Adrenal gland (tissue), 12 donors: ENCODE measurements around the gene EFNA5. TPM values are rescaled to one million over a fixed set of nuclear protein-coding genes. Genes with fewer than 3 reads are reported as not detected.
A peak's percentile ranks its signal among the peaks of the same experiment; 100 is the strongest.

Source experiments
- DNase-seq, 7 donors: peaks; one replicate each; pipeline ENCODE4 v3.0.0-alpha.2; 2019 to 2020
- H3K27ac ChIP-seq, 5 donors: fragments of 200-600 bp; sonication (generic) in 4 of 5; 1 replicate in 3 of 5; 2 replicates in 2 of 5; pipeline versions ENCODE4 v1.5.1 to v1.8.0; 2016 to 2020; ENCODE audit warnings: mild to moderate bottlenecking in 1 of 5
- H3K27me3 ChIP-seq: fragments of 200-600 bp; 2 replicates; pipeline ENCODE4 v1.8.0; 2021
- H3K36me3 ChIP-seq, 2 donors: fragments of 200-600 bp; replicated peaks in 1 of 2; 1 replicate in 1 of 2; 2 replicates in 1 of 2; pipeline versions ENCODE4 v1.5.1 to v1.8.0; 2018 to 2022
- H3K4me1 ChIP-seq, 2 donors: fragments of 200-600 bp; replicated peaks in 1 of 2; 1 replicate in 1 of 2; 2 replicates in 1 of 2; pipeline versions ENCODE4 v1.5.1 to v1.8.0; 2018 to 2021
- H3K4me3 ChIP-seq, 4 donors: fragments of 200-600 bp; sonication (generic) in 3 of 4; one replicate each; pipeline ENCODE4 v1.5.1; 2016 to 2018
- H3K9me3 ChIP-seq, 3 donors: fragments of 200-600 bp; sonication (generic) in 1 of 3; replicated peaks in 1 of 3; 1 replicate in 2 of 3; 2 replicates in 1 of 3; pipeline versions ENCODE4 v1.5.1 to v1.8.0; 2016 to 2021
- POLR2A ChIP-seq, 2 donors: fragments of 450-650 bp; IDR thresholded peaks; one replicate each; pipeline ENCODE4 v1.6.1; 2017; ENCODE audit warnings: antibody characterized with exemption in 2 of 2, mild to moderate bottlenecking in 2 of 2, moderate library complexity in 1 of 2
- WGBS, 4 donors: extraction: QIAGEN DNeasy Blood & Tissue Kit in 2 of 4; methylation state at CpG; one replicate each; pipeline versions ENCODE4 v1.1.5 to v1.1.7; 2013 to 2017; 5-methylcytosine and 5-hydroxymethylcytosine counted together
- intact Hi-C, 2 donors: fragments of 100-400 bp; cut with DNase I; formaldehyde crosslinking; loops; one replicate each; pipeline versions ENCODE4 v1.14.1 to v1.15.0; 2022 to 2023
- polyA plus RNA-seq, 3 donors: library from polyadenylated mRNA; stranded (reverse); fragments of 200-250 nt in 2 of 3; fragments of 350-450 nt in 1 of 3; fragmentation: Illumina TruSeq in 1 of 3; extraction: RNeasy Lipid Tissue Mini Kit (QIAGEN cat#74804) in 1 of 3; gene quantifications; one replicate each; pipeline ENCODE4 v1.2.3, GENCODE V29; 2013 to 2014
- total RNA-seq, 9 donors: library from RNA; depleted of rRNA in 4 of 9; stranded (reverse); fragments of >200 nt in 4 of 9; fragments of 120-200 nt in 1 of 9; fragmentation: NEBNext Ultra II Directional in 1 of 9; extraction: Animal tissue kit (Norgen Biotek cat#: 25700) in 1 of 9; gene quantifications; one replicate each; pipeline versions ENCODE4 v1.1.0 to v1.2.4, GENCODE V29; 2013 to 2023
- TF ChIP-seq, protein P1 (sequence below), 6 experiments: fragments of 450-650 bp in 4 of 6; fragments of 200-600 bp in 2 of 6; sonication (generic) in 1 of 6; IDR thresholded peaks; 1 replicate in 5 of 6; 2 replicates in 1 of 6; pipeline versions ENCODE4 v1.5.1 to v1.8.0; 2016 to 2021; ENCODE audit warnings: antibody characterized with exemption in 6 of 6, mild to moderate bottlenecking in 2 of 6, moderate library complexity in 1 of 6
- donor health status: healthy with polysubstance abuse.
- donor health status: Bipolar disorder and iron deficiency.
- donor health status: DM: yes; HTN: yes; CAD: no.
- donor health status: DM: no; HTN: no; CAD: no.
- donor health status: DM: no; HTN: no; CAD: no.
- donor health status: DM: yes; HTN: yes; CAD: no.

EFNA5 gene
- total and polyA plus RNA-seq, 12 donors, result 0.06 to 11.8 (median 1.6) TPM

DNA sequence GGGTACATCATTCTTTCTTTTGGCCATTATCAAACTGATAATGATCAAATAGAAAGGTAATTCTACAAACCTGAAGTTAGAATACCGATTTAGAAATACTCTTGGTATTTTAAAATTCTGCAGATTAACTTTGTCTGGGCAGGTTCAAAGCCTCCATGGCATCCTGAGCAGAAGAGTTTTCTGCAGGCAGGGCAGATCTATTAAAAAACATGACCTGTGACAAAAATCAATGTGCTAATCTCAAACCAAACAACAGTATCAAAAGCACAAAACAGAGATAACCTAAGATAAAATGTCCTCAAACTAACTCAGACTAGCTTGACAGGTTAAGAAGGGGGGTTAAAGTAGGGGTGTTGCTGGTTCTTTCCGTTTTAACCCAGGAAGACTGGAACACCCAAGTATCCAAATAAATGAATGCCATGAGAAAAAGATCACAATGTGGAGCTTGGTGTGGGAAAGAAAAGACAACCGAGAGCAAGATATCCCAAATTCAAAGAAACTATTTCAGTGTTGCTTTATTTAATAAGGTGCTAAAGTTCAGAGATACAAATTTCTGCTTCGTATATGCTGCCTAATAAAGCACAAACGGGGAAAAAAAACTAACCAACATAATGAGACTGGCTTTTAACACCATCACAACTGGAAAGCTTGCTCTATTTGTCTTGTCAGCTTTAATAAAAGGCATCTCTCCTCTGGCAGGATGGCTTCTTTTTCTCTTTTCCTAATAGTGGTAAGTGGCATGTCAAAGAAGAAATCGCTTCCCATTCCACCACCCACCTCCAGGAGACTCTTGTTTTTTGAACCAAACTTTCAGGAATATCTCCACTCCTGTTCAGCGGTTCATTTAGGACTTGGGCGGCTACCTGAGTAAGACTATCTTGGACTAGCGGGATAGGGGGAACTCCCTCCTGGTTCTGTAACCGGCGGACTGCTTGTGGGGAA, 2.3 kb downstream of the EFNA5 start:
- no peak for TF ChIP-seq POLR2A (IDR thresholded peaks at IDR 0.05)
- TF ChIP-seq, protein P1, sequence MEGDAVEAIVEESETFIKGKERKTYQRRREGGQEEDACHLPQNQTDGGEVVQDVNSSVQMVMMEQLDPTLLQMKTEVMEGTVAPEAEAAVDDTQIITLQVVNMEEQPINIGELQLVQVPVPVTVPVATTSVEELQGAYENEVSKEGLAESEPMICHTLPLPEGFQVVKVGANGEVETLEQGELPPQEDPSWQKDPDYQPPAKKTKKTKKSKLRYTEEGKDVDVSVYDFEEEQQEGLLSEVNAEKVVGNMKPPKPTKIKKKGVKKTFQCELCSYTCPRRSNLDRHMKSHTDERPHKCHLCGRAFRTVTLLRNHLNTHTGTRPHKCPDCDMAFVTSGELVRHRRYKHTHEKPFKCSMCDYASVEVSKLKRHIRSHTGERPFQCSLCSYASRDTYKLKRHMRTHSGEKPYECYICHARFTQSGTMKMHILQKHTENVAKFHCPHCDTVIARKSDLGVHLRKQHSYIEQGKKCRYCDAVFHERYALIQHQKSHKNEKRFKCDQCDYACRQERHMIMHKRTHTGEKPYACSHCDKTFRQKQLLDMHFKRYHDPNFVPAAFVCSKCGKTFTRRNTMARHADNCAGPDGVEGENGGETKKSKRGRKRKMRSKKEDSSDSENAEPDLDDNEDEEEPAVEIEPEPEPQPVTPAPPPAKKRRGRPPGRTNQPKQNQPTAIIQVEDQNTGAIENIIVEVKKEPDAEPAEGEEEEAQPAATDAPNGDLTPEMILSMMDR (IDR thresholded peaks at IDR 0.05), result no peak
- no peak for DNase-seq
- WGBS, 4 donors, result 33 to 54% (median 44%) methylated on average over 11 of the region's 11 CpGs
- Histone ChIP-seq H3K4me1 (peaks cover 19 to 30% of the 10 kb centered on the region in 2 donors), H3K27ac (peak overlapping the region in 1 of 5 donors; percentile 49), H3K27me3 (peaks cover 17% of the 10 kb centered on the region), H3K36me3 (no peaks in the 10 kb centered on the region), H3K4me3 (peak overlapping the region in 1 of 4 donors; percentile 88), H3K9me3 (no peaks in the 10 kb centered on the region)
- intact Hi-C loops, result no loop called here

DNA sequence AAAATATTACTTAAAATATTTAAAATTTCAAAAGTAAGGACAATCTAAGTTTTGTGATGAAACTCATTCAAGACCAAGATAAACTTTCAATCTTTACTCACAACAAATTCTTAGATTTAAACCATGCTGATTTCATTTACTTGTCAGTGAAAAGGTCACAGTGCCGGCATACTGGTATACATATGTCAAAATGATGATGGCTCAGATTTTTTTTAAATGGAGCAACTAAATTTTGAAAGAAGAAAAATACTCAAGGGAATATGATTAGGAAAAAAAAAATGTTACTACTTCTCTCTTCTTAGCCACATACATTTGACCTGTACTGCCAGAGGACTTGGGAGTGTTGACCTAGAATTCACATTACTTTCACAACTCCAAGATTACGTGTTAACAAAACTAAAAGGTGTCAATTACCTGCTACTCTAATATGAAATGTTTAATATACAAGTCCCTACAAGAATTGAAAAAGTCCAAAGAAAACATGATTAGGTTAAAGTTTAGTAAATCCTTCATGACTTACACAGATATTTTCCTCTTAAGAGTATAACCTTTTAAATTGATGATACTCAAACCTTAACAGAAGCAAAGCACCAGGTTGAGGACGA, 4.6 kb downstream of the EFNA5 start:
- DNase-seq, result no peak
- peaks cover 17% of the 10 kb centered on the region for H3K27me3 ChIP-seq
- H3K4me3 ChIP-seq, result no peak overlapping the region
- no peaks in the 10 kb centered on the region for H3K9me3 ChIP-seq
- intact Hi-C loops, result no loop called here
- no peak for TF ChIP-seq POLR2A (IDR thresholded peaks at IDR 0.05)
- TF ChIP-seq, protein P1 (IDR thresholded peaks at IDR 0.05), result no peak
- 67 to 75% (median 68%) methylated on average over 3 of the region's 3 CpGs for WGBS, 4 donors
- H3K4me1 ChIP-seq, result peaks cover 3 to 10% of the 10 kb centered on the region in 2 donors
- H3K27ac ChIP-seq, result no peak overlapping the region
- no peaks in the 10 kb centered on the region for H3K36me3 ChIP-seq

DNA sequence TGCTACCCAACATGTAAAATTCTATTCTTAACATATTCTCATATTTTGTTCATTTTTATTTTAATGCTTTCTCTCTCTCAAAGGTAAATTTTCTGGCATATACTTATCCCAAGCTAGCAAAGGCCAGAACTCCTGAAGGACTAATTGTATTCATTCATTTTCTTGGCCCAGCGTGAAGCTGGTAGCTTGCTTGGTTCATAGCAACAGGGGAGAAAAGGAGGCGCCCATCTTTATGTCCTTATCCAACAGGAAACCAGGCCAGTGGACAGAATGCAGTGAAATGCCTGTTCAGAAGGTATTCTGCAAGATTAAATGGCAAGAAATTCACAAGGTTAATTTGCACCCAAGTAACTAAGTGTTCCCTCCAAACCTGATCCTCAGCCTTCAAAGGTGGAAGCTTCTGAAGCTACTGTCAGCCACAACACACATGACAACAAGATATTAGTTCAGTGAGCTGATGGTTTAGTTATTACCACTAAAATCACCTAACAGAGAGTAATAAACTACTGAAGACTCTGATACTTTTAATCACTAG, 5.6 kb downstream of the EFNA5 start:
- H3K27ac ChIP-seq, result no peak overlapping the region
- H3K4me1 ChIP-seq, result peaks cover 0 to 2% of the 10 kb centered on the region in 2 donors
- WGBS, 4 donors, result 84 to 88% (median 86%) methylated on average over 2 of the region's 2 CpGs
- no peak overlapping the region for H3K4me3 ChIP-seq
- intact Hi-C loops, result no loop called here
- no peaks in the 10 kb centered on the region for H3K36me3 ChIP-seq
- H3K27me3 ChIP-seq, result peaks cover 13% of the 10 kb centered on the region
- no peaks in the 10 kb centered on the region for H3K9me3 ChIP-seq
- TF ChIP-seq POLR2A (IDR thresholded peaks at IDR 0.05), result no peak
- TF ChIP-seq, protein P1 (IDR thresholded peaks at IDR 0.05), result no peak
- no peak for DNase-seq

DNA sequence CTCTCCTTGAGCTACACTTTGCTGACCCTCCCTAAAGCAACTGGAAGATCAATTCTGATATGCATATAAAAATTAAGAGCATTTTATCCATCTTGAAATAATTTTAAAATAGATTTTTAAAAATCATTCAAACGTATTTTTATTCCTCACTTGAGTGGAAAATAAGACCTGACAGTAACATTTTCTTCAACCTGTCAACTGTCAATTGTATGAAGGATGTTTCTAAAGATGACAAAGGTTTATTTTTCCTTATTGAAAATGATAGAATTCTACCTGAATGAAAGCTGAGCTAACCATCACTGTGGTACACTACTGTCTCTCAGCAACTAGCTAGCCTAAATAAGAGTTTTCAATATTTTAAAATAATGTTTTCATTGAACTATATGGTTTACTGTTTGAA, 7.0 kb downstream of the EFNA5 start:
- H3K4me1 ChIP-seq, result no peaks in the 10 kb centered on the region
- DNase-seq, result no peak
- no peak overlapping the region for H3K27ac ChIP-seq
- no peaks in the 10 kb centered on the region for H3K9me3 ChIP-seq
- no peaks in the 10 kb centered on the region for H3K36me3 ChIP-seq
- H3K27me3 ChIP-seq, result no peaks in the 10 kb centered on the region
- intact Hi-C loops, result no loop called here
- TF ChIP-seq, protein P1 (IDR thresholded peaks at IDR 0.05), result no peak
- no peak for TF ChIP-seq POLR2A (IDR thresholded peaks at IDR 0.05)
- H3K4me3 ChIP-seq, result no peak overlapping the region
- WGBS, 4 donors, result 48 to 74% (median 73%) methylated on average over 1 of the region's 1 CpG
